Ascending aorta (tissue), 2 donors: ENCODE data around the gene CKB. TPM values are rescaled to one million over a fixed set of nuclear protein-coding genes. Genes with fewer than 3 reads are reported as not detected.

Source experiments
- DNase-seq, 2 donors: peaks; one replicate each; pipeline ENCODE4 v3.0.0-alpha.2; 2019; ENCODE audit warnings: low spot score in 2 of 2
- H3K27ac ChIP-seq, 2 donors: fragments of 200-600 bp; sonication (generic); one replicate each; pipeline ENCODE4 v1.5.1; 2016 to 2017; ENCODE audit warnings: mild to moderate bottlenecking in 1 of 2
- H3K27me3 ChIP-seq: fragments of 200-600 bp; sonication (generic); one replicate; pipeline ENCODE4 v1.5.1; 2017
- H3K36me3 ChIP-seq, 2 donors: fragments of 200-600 bp; sonication (generic); one replicate each; pipeline ENCODE4 v1.5.1; 2016
- H3K4me1 ChIP-seq, 2 donors: fragments of 200-600 bp; sonication (generic); one replicate each; pipeline ENCODE4 v1.5.1; 2016 to 2017; ENCODE audit warnings: mild to moderate bottlenecking in 1 of 2
- H3K4me3 ChIP-seq, 2 donors: fragments of 200-600 bp; sonication (generic); one replicate each; pipeline ENCODE4 v1.5.1; 2016 to 2017; ENCODE audit warnings: mild to moderate bottlenecking in 1 of 2
- H3K9me3 ChIP-seq, 2 donors: fragments of 200-600 bp; sonication (generic); one replicate each; pipeline ENCODE4 v1.5.1; 2016
- intact Hi-C: fragments of 100-400 bp; cut with DNase I; formaldehyde crosslinking; loops from one replicate; pipeline ENCODE4 v1.15.1; 2023
- total RNA-seq: library from RNA; depleted of rRNA; stranded (reverse); fragments of >200 nt; gene quantifications from one replicate; pipeline ENCODE4 v1.1.0, GENCODE V29; 2016
- TF ChIP-seq, protein P1 (sequence below), 3 experiments: fragments of 200-600 bp in 2 of 3; fragments of 450-650 bp in 1 of 3; sonication (generic) in 2 of 3; IDR thresholded peaks; one replicate each; pipeline ENCODE4 v1.5.1; 2016 to 2019; ENCODE audit warnings: antibody characterized with exemption in 3 of 3, mild to moderate bottlenecking in 1 of 3, moderate library complexity in 1 of 3

Gene CKB
- total RNA-seq, 1 donor from 2014 or later: 144 TPM

DNA sequence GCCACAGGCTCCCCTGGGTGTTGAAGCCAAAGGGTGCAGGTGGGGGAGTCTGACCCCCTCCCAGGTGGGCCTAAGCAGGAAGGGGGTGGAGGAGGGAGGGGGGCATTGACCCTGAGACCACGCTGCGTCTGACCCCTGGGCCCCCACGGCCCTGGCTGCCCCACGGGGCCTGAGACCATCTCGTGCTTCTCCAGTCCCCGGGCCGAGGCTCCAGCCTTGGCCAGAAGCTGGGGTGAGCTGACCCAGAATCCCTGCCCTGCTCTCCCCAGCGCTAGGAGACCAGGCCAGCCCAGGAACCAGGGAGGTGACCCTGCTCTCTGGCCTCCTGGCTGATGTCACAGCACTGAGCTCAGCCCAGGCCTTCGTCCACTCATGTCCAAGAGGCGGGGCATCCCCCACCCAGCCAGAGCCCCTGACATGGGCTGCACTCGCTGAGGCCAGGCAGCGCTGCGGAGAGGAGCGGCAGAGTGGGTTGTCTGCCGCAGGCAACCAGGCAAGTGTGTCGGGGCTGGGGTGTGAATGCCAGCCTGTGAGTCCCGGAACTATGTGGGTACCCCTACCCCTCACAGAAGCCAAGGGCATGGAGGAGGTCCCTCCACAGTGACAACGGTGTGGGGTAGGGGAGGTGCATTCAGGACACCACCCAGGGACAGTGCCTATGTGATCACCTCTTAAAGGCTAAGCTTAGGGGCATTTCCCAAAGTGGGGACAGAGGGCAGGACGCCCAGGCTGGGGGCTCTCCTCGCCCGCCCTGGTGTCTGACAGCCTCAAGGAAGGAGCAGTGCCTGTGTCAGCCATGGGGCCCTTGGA lies 12.7 kb upstream of the CKB start:
- DNase-seq: no peak
- no peaks in the 10 kb centered on the region for H3K27me3 ChIP-seq
- H3K27ac ChIP-seq: peak overlapping the region; percentile 37 to 65
- TF ChIP-seq, protein P1, sequence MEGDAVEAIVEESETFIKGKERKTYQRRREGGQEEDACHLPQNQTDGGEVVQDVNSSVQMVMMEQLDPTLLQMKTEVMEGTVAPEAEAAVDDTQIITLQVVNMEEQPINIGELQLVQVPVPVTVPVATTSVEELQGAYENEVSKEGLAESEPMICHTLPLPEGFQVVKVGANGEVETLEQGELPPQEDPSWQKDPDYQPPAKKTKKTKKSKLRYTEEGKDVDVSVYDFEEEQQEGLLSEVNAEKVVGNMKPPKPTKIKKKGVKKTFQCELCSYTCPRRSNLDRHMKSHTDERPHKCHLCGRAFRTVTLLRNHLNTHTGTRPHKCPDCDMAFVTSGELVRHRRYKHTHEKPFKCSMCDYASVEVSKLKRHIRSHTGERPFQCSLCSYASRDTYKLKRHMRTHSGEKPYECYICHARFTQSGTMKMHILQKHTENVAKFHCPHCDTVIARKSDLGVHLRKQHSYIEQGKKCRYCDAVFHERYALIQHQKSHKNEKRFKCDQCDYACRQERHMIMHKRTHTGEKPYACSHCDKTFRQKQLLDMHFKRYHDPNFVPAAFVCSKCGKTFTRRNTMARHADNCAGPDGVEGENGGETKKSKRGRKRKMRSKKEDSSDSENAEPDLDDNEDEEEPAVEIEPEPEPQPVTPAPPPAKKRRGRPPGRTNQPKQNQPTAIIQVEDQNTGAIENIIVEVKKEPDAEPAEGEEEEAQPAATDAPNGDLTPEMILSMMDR (IDR thresholded peaks at IDR 0.05): no peak
- no peak overlapping the region for H3K4me3 ChIP-seq
- H3K4me1 ChIP-seq: peaks cover 12 to 17% of the 10 kb centered on the region in 2 donors
- no peaks in the 10 kb centered on the region for H3K9me3 ChIP-seq
- intact Hi-C loops: no loop called here
- peaks cover 9 to 19% of the 10 kb centered on the region in 2 donors for H3K36me3 ChIP-seq

DNA sequence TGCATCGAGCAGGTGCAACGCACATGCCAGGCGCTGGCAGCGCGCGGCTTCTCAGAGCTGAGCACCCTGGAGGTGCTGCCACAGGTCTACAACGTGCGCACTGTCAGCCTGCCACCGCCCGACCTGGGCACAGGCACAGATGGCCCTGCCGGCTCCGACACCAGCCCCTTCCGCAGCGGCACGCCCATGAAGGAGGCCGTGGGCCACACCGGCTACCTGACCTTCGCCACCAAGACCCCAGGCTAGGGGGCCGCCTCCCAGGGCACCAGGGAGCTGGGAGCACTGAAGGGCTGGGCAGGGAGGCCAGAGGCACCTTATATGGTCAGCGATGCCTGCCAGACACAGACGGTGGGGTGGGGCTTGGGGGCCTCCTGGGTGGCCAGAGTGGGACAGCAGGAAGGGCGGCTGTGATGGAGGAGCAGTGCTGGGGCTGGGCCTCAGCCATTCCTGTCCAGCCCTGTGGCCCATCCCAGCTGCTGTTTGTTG lies 12.0 kb upstream of the CKB start:
- no peak for DNase-seq

DNA sequence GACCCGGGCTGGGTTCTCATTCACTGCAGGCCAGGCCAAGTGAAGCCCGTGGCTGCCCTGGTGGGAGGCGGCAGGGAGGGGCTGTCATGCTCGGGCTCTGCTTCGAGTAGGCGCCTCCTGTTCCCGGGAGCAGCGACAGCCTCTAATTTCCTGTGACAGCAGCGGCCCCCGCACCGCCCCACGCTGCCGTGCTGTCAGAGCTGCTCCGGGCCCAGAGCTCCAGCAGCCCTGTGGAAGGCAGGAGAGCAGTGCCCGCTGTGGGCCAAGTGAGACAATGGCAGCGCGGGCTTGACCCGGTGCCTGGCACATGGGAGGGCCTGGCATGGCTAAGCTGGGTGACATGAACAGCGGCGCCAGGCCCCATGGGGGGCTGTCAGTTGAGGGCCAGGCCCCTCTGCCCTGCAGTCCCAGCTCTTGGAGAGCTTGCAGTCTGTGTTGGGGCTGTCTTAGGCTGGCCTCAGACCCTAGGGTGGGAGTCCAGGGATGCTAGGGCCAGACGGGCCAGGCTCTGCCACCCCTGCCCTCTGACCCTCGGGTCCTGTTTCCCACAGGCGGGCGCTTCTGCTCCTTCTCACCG lies 11.5 kb upstream of the CKB start:
- Histone ChIP-seq H3K4me3 (no peak overlapping the region), H3K27ac (peak overlapping the region; percentile 37 to 65), H3K4me1 (peaks cover 11 to 16% of the 10 kb centered on the region in 2 donors), H3K9me3 (no peaks in the 10 kb centered on the region), H3K27me3 (no peaks in the 10 kb centered on the region), H3K36me3 (peaks cover 9 to 19% of the 10 kb centered on the region in 2 donors)
- TF ChIP-seq, protein P1 (IDR thresholded peaks at IDR 0.05): no peak
- no peak for DNase-seq
- intact Hi-C loops: no loop called here

More for the DNA sequence above, 12.0 kb upstream of the CKB start:
- H3K27me3 ChIP-seq: no peaks in the 10 kb centered on the region
- H3K27ac ChIP-seq: peak overlapping the region; percentile 37 to 65
- no peak overlapping the region for H3K4me3 ChIP-seq
- peaks cover 13 to 17% of the 10 kb centered on the region in 2 donors for H3K4me1 ChIP-seq
- H3K9me3 ChIP-seq: no peaks in the 10 kb centered on the region
- peaks cover 9 to 19% of the 10 kb centered on the region in 2 donors for H3K36me3 ChIP-seq
- TF ChIP-seq, protein P1 (IDR thresholded peaks at IDR 0.05): no peak
- intact Hi-C loops: no loop called here

DNA sequence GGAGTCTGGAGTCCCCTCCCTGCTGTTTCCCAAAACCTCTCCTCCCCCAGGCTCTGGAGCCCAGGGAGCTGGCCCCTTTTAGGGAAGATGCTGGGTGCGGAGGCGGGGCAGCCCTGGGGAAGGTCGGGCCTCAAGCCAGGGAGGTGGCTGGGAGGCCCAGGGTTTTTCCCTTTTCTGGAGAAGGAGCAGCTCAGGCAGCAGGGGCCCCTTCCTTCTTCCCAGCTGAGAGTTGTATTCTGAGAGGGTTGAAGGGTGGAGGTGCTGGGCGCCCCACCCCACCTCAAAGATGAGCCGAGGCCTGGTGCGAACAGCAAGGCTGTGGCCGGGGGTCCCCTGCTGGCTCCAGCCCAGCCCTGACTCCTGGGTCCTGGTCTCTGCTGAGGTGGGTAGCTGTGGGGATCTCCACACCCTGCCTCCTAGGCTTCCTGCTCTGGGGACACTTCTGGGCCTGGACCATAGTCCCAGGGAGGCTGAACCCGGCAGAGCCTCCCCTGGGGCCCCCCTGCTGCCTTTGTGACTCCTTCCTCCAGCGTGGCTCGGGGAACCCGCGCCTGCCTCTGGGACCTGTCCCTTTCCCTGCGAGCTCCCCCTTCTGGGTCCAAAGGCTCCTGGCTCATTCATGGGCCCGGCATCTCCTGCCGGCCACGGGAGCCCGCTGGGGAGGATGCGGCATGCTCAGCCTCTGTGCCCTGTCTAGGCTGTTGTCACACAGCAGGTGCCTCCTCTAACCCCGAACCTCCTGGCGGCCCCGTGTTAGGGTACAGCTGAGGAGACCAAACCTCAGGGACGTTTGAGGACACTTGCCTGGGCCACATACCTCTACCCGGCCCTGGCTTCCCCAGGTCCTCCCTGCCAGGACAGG lies 10.7 kb upstream of the CKB start:
- Histone ChIP-seq H3K27ac (peak overlapping the region; percentile 37 to 65), H3K36me3 (peaks cover 9 to 19% of the 10 kb centered on the region in 2 donors)
- intact Hi-C loops: no loop called here

More for the DNA sequence above, 10.7 kb upstream of the CKB start:
- DNase-seq: no peak
- TF ChIP-seq, protein P1 (IDR thresholded peaks at IDR 0.05): no peak
- Histone ChIP-seq H3K9me3 (no peaks in the 10 kb centered on the region), H3K4me1 (peaks cover 7 to 17% of the 10 kb centered on the region in 2 donors), H3K4me3 (peak overlapping the region in 1 of 2 donors; percentile 2), H3K27me3 (no peaks in the 10 kb centered on the region)
